Ishikawa (cell line): ENCODE results near the gene UBAP2L.
A peak's percentile ranks its signal among the peaks of the same experiment; 100 is the strongest.

Experiments used
- CEBPB ChIP-seq: IDR thresholded peaks from 2 replicates; pipeline ENCODE4 v1.6.1; 2012
- CREB1 ChIP-seq: IDR thresholded peaks from 2 replicates; pipeline ENCODE4 v1.6.1; 2012; ENCODE audit warnings: low read depth
- EGR1 ChIP-seq: IDR thresholded peaks from 2 replicates; pipeline ENCODE4 v1.6.1; 2012
- EP300 ChIP-seq: IDR thresholded peaks from 2 replicates; pipeline ENCODE4 v1.6.1; 2012; ENCODE audit warnings: borderline replicate concordance
- FOXM1 ChIP-seq: IDR thresholded peaks from 2 replicates; pipeline ENCODE4 v1.6.1; 2012; ENCODE audit warnings: low read depth, borderline replicate concordance
- MAX ChIP-seq: IDR thresholded peaks from 2 replicates; pipeline ENCODE4 v1.6.1; 2012
- NFIC ChIP-seq: IDR thresholded peaks from 2 replicates; pipeline ENCODE4 v1.6.1; 2012
- RAD21 ChIP-seq: IDR thresholded peaks from 2 replicates; pipeline ENCODE4 v1.6.1; 2012; ENCODE audit warnings: low read depth
- REST ChIP-seq: IDR thresholded peaks from 2 replicates; pipeline ENCODE4 v1.6.1; 2012; ENCODE audit warnings: low read depth, mild to moderate bottlenecking
- TAF1 ChIP-seq: IDR thresholded peaks from 2 replicates; pipeline ENCODE4 v1.6.1; 2012; ENCODE audit warnings: low read depth, mild to moderate bottlenecking
- TCF12 ChIP-seq: IDR thresholded peaks from 2 replicates; pipeline ENCODE4 v1.6.1; 2012; ENCODE audit warnings: low read depth
- TEAD4 ChIP-seq: IDR thresholded peaks from 2 replicates; pipeline ENCODE4 v1.6.1; 2012
- USF1 ChIP-seq: IDR thresholded peaks from 2 replicates; pipeline ENCODE4 v1.6.1; 2012
- YY1 ChIP-seq: IDR thresholded peaks from 2 replicates; pipeline ENCODE4 v1.6.1; 2012; ENCODE audit warnings: low read depth
- ZBTB7A ChIP-seq: IDR thresholded peaks from 2 replicates; pipeline ENCODE4 v1.6.1; 2012; ENCODE audit warnings: low read depth

UBAP2L gene

GRCh38 chr1:154218545-154218944 is 2.2 kb upstream of the UBAP2L start:
- TF ChIP-seq YY1: no peak
- no peak for TF ChIP-seq EGR1
- TF ChIP-seq CREB1: no peak
- no peak for TF ChIP-seq TCF12

GRCh38 chr1:154219541-154219940 is 1.2 kb upstream of the UBAP2L start:
- TF ChIP-seq EGR1 (no peak), MAX (peak; percentile 17; the same call in 1 of the 2 replicates)

- TF ChIP-seq TCF12 (no peak), RAD21 (no peak), USF1 (no peak), FOXM1 (no peak), EGR1 (no peak), TEAD4 (no peak), REST (no peak), MAX (no peak)
Measured at GRCh38 chr1:154220970-154221277, 169 bp downstream of the UBAP2L start.

GRCh38 chr1:154221278-154222001 is 685 bp downstream of the UBAP2L start:
- TF ChIP-seq CEBPB (no peak), NFIC (no peak), TEAD4 (no peak), CREB1 (no peak), MAX (peak; percentile 14; the same call in 1 of the 2 replicates), USF1 (no peak), ZBTB7A (no peak), FOXM1 (no peak), YY1 (peak; percentile 15; the same call in 1 of the 2 replicates), RAD21 (no peak), EP300 (no peak)

- TF ChIP-seq TCF12 (no peak), FOXM1 (no peak), CEBPB (no peak), EP300 (no peak), YY1 (no peak), USF1 (no peak), CREB1 (no peak), TAF1 (no peak), REST (no peak), NFIC (no peak), TEAD4 (no peak), MAX (no peak), RAD21 (no peak), ZBTB7A (no peak), EGR1 (no peak)
Measured at GRCh38 chr1:154222518-154222917, 1.8 kb downstream of the UBAP2L start.

GRCh38 chr1:154222918-154223317 is 2.2 kb downstream of the UBAP2L start:
- TF ChIP-seq CREB1: no peak
- TF ChIP-seq RAD21: no peak
- no peak for TF ChIP-seq YY1
- TF ChIP-seq TEAD4: no peak
- TF ChIP-seq NFIC: no peak
- no peak for TF ChIP-seq TAF1
- no peak for TF ChIP-seq REST
- no peak for TF ChIP-seq ZBTB7A
- no peak for TF ChIP-seq USF1
- TF ChIP-seq EGR1: no peak
- TF ChIP-seq FOXM1: no peak
- TF ChIP-seq MAX: no peak
- TF ChIP-seq CEBPB: no peak
